IPS-20b (cell line): ENCODE data around the gene RSAD2.
"Not testable (repeated sequence)": the region's sequence is repeated elsewhere in the genome, so short reads cannot be mapped to it uniquely, and the experiment has no call there.

Source experiments
- H3K27ac ChIP-seq: one replicate; pipeline ENCODE4 v1.5.1; 2013; ENCODE audit warnings: low read length
- H3K27me3 ChIP-seq: 2 replicates; pipeline ENCODE4 v1.6.1; 2013; ENCODE audit warnings: mild to moderate bottlenecking, low read length, inconsistent platforms; ENCODE audit not compliant: insufficient read depth
- H3K36me3 ChIP-seq: 2 replicates; pipeline ENCODE4 v1.6.1; 2013; ENCODE audit warnings: low read depth, mild to moderate bottlenecking, inconsistent platforms, low read length, moderate library complexity; ENCODE audit not compliant: insufficient read depth
- H3K4me1 ChIP-seq: 2 replicates; pipeline ENCODE4 v1.6.1; 2013; ENCODE audit warnings: mild to moderate bottlenecking, control low read depth, inconsistent platforms, low read length, moderate library complexity; ENCODE audit not compliant: insufficient read depth
- H3K4me3 ChIP-seq: 2 replicates; pipeline ENCODE4 v1.5.1; 2013; ENCODE audit warnings: mild to moderate bottlenecking, low read length, inconsistent platforms
- H3K9ac ChIP-seq: 2 replicates; pipeline ENCODE4 v1.6.1; 2013; ENCODE audit warnings: low read depth, mild to moderate bottlenecking, inconsistent platforms, low read length, moderate library complexity
- H3K9me3 ChIP-seq: 2 replicates; pipeline ENCODE4 v1.6.1; 2013; ENCODE audit warnings: mild to moderate bottlenecking, low read depth, low read length, inconsistent platforms; ENCODE audit not compliant: insufficient read depth

Gene RSAD2

DNA sequence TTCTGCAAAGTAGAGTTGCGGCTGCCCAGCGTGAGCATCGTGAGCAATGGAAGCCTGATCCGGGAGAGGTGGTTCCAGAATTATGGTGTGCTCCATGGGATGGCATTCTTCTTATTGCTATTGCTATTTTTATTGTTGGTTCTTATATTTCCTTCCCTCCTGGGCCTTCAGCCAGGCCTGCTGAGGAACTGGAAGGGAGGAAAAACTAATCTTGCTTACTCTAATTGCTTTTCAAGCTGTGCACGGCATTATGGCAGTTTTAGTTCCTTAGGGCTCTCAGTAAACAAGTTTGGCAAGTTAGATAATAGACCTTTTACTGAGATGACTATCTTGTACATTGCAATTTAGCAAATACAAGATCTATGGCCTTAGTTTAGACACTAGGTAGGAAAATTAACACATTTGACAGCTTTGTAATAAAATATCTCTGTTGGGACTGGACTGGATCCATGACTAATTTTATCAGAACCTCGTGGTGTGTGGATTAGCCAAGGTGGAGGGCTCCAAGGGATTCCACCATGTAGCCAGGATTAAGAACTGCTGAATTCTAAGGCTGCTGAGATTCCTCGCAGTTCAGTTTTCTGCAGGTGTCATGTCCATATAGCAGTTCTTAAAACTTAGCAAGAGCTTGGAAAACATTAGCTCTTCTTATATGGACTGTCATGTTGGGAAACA, 6.0 kb downstream of the RSAD2 start:
- Histone ChIP-seq H3K4me1 (no peaks in the 10 kb centered on the region), H3K9ac (no peak overlapping the region), H3K36me3 (no peaks in the 10 kb centered on the region), H3K4me3 (no peak overlapping the region), H3K27ac (no peak overlapping the region), H3K9me3 (no peaks in the 10 kb centered on the region), H3K27me3 (no peaks in the 10 kb centered on the region)

DNA sequence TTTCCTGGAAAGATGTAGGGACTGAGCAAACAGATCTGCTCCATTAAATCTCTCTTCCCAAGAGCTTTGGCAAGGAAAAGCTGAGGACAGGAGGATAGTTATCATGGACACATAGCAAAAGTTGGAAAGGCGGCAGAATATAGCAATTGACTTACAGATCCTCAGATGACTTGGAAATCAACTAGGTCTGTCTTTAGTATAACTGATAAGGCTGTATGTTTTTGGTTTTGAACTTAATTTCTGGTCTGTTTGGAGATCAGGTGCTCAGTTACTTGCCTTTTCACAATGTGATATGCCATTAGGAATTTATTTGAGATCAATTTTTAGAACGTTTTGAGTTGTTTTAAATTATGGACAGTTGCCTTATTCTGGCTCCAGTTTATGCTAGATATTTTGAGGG, 8.0 kb downstream of the RSAD2 start:
- no peaks in the 10 kb centered on the region for H3K36me3 ChIP-seq
- no peak overlapping the region for H3K9ac ChIP-seq
- no peaks in the 10 kb centered on the region for H3K27me3 ChIP-seq
- H3K9me3 ChIP-seq = no peaks in the 10 kb centered on the region
- H3K4me1 ChIP-seq = no peaks in the 10 kb centered on the region
- H3K4me3 ChIP-seq = no peak overlapping the region
- H3K27ac ChIP-seq = no peak overlapping the region

DNA sequence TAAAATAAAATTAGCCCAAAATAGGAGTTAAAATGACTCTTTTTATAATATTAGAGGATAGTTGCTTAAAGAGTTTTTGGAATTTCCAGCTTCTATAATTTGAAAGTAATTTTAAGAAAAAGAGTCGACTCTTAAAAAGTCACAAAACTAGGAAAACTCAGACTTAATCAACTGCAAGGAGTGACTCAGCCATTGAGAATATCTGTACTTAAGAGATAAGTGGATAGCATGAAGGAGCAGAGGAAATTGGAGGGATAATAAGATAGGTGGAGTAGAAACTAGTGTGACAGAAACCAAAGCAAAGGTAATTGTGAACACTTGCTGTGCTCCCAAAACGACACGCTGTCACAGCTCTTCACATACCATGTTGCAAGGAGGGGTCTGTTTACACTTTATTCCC, 8.4 kb downstream of the RSAD2 start:
- Histone ChIP-seq H3K4me1 (no peaks in the 10 kb centered on the region), H3K9ac (no peak overlapping the region), H3K36me3 (no peaks in the 10 kb centered on the region), H3K27ac (no peak overlapping the region), H3K4me3 (no peak overlapping the region), H3K9me3 (no peaks in the 10 kb centered on the region), H3K27me3 (no peaks in the 10 kb centered on the region)

DNA sequence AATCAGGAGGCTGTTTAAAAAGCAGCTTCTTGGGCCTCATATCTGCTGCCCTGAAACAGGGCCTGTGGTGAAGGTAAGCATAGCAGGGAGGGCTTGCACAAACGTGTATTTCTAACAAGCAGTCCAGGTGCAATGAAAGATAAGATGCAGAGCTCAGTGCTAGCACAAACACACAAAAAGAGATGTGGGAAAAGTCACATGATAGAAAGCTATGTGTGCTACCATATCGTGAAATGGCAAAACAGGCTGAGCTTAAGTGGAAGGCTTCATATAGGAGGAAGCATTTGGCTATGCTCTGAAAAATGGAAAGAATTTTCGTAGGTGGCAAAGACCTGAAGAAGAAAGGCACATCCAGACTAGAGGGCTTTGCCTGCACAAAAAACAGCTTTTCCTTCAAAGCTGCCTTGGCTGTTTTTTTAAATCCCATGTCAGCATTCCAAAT, 10.2 kb downstream of the RSAD2 start:
- H3K4me3 ChIP-seq = no peak overlapping the region
- no peaks in the 10 kb centered on the region for H3K4me1 ChIP-seq
- H3K9me3 ChIP-seq = no peaks in the 10 kb centered on the region
- no peak overlapping the region for H3K9ac ChIP-seq
- H3K27ac ChIP-seq = no peak overlapping the region
- H3K27me3 ChIP-seq = no peaks in the 10 kb centered on the region
- H3K36me3 ChIP-seq = no peaks in the 10 kb centered on the region

DNA sequence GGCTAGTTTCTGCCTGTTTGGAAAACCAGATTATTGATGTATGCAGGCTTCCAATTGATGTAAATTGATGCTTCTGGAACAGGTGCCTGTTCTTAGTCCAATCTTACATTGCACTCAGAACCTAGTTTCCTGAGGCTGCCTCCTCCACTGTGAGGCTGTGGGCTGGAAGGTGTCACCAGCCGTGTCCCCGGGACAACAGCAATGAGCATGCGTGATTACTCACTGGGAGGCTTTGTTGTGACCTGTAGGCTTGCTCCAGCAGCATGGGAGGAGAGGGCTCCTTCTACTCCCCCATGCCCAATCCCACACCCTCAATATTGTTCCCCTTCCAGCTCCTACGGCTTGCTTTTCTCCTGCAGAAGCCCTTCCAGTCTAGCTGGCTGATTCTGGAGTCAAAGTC, 11.1 kb downstream of the RSAD2 start:
- Histone ChIP-seq H3K9ac (no peak overlapping the region), H3K27ac (no peak overlapping the region), H3K36me3 (no peaks in the 10 kb centered on the region), H3K4me1 (no peaks in the 10 kb centered on the region), H3K4me3 (no peak overlapping the region), H3K9me3 (no peaks in the 10 kb centered on the region), H3K27me3 (no peaks in the 10 kb centered on the region)

DNA sequence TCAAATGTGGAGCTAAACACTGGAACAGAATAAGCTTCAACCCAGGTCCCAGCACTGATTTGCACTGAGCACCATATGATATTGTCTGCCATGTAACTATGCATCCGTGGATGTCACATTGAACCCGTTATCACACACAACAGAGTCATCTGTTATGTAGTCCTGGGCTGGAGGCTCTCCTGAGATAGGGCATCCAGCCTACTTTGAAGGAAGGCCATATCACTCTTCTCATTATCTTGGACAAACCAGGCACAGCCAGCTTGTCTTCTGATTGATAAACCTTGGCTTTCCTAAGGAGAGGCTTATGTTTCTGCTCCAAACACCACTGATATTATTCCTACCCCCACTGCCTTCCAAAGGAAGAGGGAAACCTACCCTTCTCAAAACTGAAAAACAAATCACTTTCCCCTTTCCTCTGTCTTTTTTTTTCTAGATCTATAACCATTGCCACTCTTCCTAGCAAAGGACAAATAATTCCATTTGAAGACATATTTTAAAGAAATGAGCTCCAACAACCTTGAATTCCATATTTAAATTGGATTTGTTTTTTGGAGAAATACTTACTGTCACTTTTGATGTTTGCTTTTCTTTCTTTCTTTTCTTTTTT, 16.4 kb downstream of the RSAD2 start:
- H3K9ac ChIP-seq = no peak overlapping the region
- H3K4me3 ChIP-seq = no peak overlapping the region
- no peaks in the 10 kb centered on the region for H3K36me3 ChIP-seq
- no peaks in the 10 kb centered on the region for H3K27me3 ChIP-seq
- H3K4me1 ChIP-seq = no peaks in the 10 kb centered on the region
- no peaks in the 10 kb centered on the region for H3K9me3 ChIP-seq
- no peak overlapping the region for H3K27ac ChIP-seq

DNA sequence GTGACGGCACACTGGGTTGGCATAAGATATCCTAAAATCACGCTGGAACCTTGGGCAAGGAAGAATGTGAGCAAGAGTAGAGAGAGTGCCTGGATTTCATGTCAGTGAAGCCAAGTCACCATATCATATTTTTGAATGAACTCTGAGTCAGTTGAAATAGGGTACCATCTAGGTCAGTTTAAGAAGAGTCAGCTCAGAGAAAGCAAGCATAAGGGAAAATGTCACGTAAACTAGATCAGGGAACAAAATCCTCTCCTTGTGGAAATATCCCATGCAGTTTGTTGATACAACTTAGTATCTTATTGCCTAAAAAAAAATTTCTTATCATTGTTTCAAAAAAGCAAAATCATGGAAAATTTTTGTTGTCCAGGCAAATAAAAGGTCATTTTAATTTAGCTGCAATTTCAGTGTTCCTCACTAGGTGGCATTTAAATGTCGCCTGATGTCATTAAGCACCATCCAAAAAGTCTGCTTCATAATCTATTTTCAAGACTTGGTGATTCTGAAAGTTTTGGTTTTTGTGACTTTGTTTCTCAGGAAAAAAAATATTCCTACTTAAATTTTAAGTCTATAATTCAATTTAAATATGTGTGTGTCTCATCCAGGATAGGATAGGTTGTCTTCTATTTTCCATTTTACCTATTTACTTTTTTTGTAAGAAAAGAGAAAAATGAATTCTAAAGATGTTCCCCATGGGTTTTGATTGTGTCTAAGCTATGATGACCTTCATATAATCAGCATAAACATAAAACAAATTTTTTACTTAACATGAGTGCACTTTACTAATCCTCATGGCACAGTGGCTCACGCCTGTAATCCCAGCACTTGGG, 19.6 kb downstream of the RSAD2 start:
- H3K4me1 ChIP-seq = no peaks in the 10 kb centered on the region
- H3K27me3 ChIP-seq = no peaks in the 10 kb centered on the region
- no peak overlapping the region for H3K9ac ChIP-seq
- no peaks in the 10 kb centered on the region for H3K9me3 ChIP-seq
- H3K27ac ChIP-seq = no peak overlapping the region
- H3K36me3 ChIP-seq = no peaks in the 10 kb centered on the region
- no peak overlapping the region for H3K4me3 ChIP-seq

DNA sequence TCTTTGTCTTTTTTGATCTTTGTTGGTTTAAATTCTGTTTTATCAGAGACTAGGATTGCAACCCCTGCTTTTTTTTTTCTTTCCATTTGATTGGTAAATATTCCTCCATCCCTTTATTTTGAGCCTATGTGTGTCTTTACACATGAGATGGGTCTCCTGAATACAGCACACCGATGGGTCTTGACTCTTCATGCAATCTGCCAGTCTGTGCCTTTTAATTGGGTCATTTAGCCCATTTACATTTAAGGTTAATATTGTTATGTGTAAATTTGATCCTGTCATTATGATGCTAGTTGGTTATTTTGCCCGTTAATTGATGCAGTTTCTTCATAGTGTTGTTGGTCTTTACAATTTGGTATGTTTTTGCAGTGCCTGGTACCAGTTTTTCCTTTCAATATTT, 25.0 kb downstream of the RSAD2 start:
- H3K4me1 ChIP-seq, H3K36me3 ChIP-seq, H3K27ac ChIP-seq, H3K9ac ChIP-seq, H3K4me3 ChIP-seq, H3K9me3 ChIP-seq, H3K27me3 ChIP-seq: not testable (repeated sequence)

DNA sequence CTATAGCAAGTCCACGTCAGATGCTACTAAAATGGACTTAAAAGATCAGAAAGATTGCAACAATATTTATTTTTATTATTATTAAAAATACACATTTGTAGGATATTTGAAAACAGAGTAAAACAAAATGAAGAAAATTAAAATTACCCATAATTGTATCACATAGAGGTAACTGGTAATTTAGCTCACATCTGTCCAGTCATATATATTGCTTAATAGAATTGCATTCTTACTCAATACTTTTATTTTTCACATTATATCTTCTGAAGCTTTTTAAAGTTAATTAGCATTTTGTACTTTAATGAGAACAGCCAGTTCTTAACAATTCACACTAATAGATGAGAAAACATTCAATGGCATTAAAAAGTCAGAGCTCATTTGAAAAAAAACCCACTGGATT, 28.1 kb downstream of the RSAD2 start:
- no peak overlapping the region for H3K27ac ChIP-seq
- no peak overlapping the region for H3K9ac ChIP-seq
- H3K9me3 ChIP-seq = no peaks in the 10 kb centered on the region
- H3K4me1 ChIP-seq = no peaks in the 10 kb centered on the region
- no peaks in the 10 kb centered on the region for H3K36me3 ChIP-seq
- no peak overlapping the region for H3K4me3 ChIP-seq
- no peaks in the 10 kb centered on the region for H3K27me3 ChIP-seq

DNA sequence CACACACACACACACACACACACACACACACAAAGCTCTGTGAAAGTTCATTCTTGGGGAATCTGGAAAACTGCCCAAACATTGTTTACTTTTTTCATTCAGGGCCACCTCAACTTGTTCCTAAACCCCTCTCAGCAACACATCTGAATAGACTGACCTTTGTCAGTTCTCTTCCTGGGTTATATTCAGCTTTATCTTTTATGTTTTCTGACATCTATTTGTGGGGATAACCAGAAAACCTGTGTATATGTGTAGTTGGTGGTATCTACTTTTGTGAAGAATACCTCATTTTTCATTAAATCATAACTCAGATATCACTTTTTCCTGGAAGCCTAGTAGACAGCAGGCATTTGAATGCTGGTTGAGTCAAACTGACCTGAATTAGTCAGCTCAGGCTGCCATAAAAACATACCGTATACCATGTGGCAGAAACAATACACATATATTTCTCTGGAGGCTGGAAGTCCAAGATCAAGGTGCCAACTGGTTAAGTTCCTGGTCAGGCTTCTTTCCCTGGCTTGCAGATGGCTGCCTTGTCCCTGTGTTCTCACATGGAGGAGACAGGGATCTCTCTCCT, 28.7 kb downstream of the RSAD2 start:
- Histone ChIP-seq H3K9me3 (no peaks in the 10 kb centered on the region), H3K27ac (no peak overlapping the region), H3K9ac (no peak overlapping the region), H3K4me1 (no peaks in the 10 kb centered on the region), H3K4me3 (no peak overlapping the region), H3K36me3 (no peaks in the 10 kb centered on the region), H3K27me3 (no peaks in the 10 kb centered on the region)

DNA sequence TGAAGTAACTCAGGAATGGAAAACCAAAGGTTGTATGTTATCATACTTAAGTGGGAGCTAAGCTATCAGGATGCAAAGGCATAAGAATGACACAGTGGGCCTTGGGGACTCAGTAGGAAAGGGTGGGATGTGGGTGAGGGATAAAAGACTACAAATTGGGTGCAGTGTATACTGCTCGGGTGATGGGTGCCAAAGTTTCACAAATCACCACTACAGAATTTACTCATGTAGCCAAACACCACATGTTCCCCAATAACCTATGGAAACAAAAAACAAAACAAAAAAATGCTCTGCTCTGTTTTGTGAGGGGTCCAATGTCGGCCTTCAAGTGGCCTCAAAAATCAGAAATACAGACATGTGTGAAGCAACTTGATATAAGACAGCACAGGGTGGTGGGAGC, 30.7 kb downstream of the RSAD2 start:
- Histone ChIP-seq H3K9me3 (no peaks in the 10 kb centered on the region), H3K36me3 (no peaks in the 10 kb centered on the region), H3K4me3 (no peak overlapping the region), H3K27me3 (no peaks in the 10 kb centered on the region), H3K4me1 (no peaks in the 10 kb centered on the region), H3K27ac (no peak overlapping the region), H3K9ac (no peak overlapping the region)
